CD4-positive, alpha-beta T cell treated with Interleukin-17A for 4 hours (primary cell): ENCODE data around the gene MAGIX.
"Not testable (repeated sequence)": the region's sequence is repeated elsewhere in the genome, so short reads cannot be mapped to it uniquely, and the experiment has no call there.

Source experiments
- DNase-seq: peaks from one replicate; pipeline ENCODE4 v3.0.0-alpha.2; 2020; ENCODE audit warnings: mixed read lengths

The MAGIX gene

DNA sequence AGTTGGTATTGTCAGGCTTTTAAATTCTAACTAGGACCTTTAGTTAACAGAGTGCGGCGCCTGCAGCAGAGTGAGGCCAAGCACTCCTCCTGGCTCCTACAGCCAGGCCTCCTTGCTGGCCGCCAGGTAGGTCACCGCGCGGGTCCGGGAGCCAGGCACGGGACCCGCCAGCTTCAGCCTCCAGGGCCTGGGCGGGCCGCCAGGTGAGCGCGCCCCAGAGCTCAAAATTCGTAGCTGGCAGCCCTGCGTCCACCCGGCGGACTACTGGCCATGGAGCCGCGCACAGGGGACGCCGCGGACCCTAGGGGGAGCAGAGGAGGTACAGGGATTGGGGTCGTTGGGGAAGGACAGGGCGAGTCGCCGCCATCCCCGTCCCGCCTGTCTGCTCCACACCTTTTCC, at the start of gene MAGIX:
TSS of gene MAGIX (plus strand) at position 139 of the 400 bp plus-strand sequence. CDS start at position 271, 132 bp downstream.
- DNase-seq, result no peak

DNA sequence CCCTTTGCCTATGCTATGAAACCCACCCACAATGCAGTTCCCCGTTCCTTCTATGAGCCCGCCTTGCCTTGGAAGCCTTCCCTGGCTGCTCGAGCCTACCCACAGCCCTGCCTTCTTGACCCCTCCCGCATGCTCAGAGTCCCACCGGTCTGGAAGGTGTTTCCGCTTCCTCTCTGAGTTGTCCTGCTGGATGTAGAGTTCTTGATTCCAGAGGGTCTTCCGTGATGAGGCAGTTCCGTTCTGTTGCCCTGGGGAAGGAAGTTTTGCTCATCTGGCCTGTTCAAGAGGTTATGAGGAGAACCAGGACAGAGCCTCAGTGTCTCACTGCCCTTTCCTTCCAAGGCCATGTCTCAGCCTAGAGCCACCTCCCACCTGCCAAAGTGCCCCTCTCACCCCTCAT, 46.5 kb upstream of the MAGIX start:
- no peak for DNase-seq

DNA sequence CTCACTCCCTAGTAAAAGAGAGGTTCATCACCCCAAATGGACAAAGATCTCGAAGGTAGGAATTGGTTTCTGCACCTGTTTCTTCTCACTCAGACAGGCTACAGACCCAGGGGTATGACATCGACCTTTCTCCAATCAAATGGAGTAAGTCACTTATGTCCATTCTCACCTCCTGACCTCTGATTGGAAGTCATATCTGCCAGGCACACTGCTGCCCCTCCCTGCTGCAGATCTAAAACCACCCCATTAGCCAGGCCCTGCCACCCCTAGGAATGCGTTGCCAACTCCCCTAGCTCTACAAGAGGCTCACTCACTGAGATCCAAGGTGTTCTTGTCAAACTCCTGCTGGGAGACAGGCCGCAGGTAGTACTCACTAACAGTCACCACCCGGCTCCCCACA, 45.8 kb upstream of the MAGIX start:
- DNase-seq, result no peak

DNA sequence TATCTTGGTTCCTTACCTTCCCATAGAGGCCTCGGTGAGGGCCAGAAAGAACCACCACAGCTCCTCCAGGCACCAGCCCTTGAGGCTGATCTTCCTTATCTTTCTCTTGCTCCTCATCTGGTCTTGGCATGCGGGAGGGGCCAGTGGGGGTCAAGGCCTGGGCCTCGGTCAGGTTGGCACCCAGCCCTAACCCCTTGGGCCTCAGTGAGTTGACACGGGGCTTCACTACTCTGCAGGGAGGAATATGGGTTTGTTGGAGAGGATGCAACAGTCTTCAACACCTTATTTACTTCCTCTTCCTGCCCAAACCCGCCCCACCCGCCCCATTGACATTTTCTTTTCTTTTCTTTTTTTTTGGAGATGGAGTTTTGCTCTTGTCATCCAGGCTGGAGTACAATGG, 45.0 kb upstream of the MAGIX start:
- no peak for DNase-seq

DNA sequence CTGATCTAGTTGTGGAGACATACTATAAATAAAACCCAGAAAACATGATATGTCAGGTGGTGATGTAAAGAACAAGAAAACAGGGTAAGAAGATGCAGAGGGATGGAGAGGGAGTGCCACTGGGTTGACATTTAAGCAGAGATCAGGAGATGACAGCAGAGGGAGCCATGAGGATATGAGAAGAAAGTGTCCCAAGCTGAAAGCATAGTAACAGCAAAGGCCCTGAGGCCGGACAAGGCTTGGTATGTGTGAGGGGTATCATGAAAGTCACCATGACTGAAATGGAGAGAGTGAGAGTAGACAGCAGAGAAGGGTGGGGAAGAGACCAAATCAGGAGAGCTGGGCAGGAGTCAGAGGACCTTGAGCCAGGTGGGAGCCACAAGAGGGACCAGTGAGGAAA, 42.5 kb upstream of the MAGIX start:
- DNase-seq, result no peak

DNA sequence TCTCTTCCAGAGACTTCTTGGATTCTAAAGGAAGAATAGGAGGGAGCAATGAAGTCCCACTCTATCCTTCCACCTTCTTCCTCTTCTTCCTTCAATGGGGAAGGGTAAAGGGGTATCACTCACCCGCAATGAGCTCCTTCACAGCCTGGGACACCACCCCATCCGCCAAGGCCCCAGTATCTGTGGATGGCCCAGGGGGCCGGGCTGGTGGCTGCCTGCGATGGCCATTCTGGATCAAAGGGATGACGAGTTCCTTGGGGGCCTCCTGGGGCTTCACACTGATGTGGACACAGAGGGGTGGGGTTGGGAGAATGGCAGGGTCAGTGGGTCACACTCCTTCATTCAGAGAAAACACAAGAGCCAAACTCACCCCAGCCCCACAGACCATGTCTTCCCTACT, 40.1 kb upstream of the MAGIX start:
- no peak for DNase-seq

DNA sequence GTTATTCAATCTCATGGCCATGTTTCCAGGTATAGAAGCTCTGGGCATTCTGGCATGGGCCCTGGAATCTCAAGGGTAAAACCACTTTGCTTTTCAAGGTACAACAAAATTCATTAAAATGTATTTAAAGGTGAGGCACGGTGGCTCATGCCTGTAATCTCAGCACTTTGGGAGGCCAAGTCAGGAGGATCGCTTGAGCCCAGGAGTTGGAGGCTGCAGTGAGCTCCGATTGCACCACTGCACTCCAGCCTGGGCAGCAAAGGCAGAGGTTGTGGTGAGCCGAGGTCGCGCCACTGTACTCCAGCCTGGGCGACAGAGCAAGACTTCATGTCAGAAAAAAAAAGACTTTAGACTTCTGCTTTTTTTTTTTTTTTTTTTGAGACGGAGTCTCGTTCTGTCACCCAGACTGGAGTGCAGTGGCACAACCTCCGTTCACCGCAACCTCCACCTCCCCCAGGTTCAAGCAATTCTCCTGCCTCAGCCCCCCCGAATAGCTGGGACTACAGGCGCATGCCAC, 34.8 kb upstream of the MAGIX start:
- DNase-seq, result not testable (repeated sequence)

DNA sequence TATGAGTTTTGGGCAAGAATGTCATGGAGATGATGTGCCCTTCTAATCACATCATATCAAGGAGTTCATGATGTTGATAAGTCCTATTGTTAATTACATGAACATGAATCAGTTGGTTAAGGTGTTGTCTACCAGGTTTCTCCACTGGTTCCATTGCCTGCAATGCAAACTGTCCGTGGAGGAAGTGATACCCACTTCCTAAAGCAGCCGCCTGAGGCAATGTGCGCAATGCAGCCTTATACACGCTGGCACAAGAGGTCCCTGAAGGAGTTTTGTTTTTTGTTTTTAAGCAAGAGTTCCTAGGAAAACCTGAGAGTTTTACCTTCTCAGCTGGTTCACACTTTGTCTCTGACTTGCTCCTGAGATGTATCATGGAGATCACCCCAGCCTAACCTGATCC, 33.1 kb upstream of the MAGIX start:
- DNase-seq, result no peak

DNA sequence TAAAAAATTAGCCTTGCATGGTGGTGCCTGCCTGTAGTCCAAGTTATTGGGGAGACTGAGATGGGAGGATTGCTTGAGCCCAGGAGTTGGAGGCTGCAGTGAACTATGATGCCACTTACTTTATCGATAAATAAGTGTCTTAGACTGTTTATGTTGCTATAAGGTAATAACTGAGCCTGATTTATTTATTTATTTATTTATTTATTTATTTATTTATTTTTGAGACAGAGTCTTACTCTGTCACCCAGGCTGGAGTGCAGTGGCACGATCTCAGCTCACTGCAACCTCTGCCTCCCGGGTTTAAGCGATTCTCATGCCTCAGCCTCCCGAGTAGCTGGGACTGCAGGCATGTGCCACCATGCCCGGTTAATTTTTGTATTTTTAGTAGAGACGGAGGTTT, 30.3 kb upstream of the MAGIX start:
- not testable (repeated sequence) for DNase-seq

DNA sequence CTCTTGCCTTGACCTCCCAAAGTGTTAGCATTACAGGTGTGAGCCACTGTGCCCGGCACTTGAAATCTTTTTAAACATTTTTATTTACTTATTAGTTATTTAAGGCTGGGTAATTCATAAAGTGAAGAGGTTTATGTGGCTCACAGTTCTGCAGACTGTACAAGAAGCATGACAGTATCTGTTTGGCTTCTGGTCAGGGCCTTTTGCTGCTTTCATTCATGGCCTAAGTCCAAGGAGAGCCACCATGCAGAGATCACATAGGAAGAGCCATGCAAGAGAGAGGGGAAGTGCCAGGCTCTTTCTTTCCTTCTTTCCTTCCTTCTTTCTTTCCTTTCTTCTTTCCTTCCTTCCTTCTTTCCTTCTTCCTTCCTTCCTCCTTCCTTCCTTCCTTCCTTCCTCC, 28.8 kb upstream of the MAGIX start:
- no peak for DNase-seq

DNA sequence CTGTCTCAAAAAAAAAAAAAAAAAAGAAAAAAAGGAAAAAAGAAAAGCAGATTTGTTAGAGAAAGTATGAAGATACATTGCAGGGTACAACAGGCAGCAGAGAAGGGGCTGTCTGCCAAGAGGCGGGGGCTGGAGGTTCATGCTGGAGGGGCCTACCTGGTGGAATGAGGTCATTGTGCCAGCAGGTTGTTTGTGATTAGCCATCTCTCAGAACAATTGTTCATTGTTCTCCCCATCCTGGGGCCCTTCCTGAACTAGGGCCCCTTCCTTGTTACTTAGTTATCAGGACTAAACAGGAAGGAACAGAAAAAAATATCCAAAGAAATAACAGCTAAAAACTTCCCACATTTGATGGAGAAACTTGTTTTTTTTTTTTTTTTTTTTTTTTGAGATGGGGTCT, 25.1 kb upstream of the MAGIX start:
- no peak for DNase-seq

DNA sequence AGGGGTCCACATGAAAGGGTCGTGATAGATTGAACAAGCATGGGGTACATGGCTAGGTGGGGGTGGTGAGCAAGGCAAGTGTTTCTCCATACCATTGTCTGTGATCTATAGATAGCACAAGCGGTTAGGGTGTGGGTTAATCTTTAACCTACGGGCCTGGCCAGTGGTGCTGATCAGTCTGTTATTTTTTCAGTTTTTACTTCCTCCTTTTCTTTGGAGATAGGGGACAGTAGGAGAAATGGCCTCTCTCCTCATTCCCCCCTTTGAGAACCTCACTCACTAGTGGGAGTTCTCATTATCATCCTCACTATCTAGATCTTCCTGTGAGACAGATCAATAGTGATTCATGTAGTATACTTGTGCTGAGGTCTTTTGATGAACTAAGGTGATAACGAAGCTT, 22.8 kb upstream of the MAGIX start:
- DNase-seq, result no peak

DNA sequence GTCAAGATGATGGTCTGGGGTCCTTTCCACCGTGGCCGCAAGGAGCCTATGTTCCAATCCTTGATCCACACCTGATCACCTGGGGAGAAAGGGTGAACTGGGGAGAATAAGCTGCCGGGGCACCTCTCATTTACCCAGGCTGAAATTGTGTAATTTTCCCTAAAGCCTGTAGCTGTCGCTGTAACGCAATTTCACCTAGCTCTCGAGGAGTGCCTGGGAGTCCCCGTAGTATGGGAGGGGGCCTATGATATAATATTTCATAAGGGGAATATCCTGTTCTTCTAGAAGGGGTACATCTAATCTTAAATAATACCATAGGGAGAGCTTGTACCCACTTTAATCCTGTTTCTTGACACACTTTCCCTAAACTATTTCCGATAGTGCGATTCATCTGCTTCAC, 20.3 kb upstream of the MAGIX start:
- DNase-seq, result not testable (repeated sequence)

DNA sequence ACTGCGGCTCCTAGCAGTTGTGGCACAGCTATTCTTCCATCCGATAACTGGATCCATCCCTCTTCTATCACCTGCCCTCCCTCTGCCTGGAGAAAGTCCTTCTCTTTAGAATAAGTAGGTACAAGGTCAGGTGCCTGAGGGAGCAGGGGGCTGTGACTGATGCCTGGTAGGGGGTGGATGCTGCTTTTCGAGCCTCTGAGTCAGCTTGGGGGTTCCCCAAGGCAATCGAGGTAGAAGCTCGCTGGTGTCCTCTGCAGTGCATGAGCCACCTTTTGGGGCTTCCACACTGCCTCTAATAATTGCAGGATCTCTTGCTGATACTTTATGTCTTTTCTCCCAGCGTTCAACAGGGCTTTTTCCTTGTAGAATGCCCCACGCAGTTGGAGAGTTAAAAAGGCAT, 19.4 kb upstream of the MAGIX start:
- DNase-seq, result not testable (repeated sequence)

DNA sequence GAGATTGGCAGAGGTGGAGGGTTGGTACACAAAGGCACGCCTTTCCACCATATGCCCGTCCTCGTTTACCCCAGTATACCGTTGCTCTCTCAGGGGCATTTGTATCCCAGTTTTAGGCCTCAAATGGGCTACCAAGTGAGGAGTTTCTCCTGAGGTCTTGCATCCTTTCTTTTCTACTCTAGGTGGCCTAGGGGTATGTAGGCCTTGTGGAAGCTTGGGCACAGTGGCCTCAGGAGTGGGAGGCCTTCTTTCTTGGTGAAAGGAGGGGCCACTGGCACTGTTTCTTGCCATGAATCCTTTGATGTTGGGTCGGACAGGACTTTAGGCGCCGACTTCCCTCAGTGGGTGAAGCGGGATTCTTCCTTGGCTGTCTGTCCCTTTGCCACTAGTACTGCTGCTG, 15.3 kb upstream of the MAGIX start:
- DNase-seq, result no peak

DNA sequence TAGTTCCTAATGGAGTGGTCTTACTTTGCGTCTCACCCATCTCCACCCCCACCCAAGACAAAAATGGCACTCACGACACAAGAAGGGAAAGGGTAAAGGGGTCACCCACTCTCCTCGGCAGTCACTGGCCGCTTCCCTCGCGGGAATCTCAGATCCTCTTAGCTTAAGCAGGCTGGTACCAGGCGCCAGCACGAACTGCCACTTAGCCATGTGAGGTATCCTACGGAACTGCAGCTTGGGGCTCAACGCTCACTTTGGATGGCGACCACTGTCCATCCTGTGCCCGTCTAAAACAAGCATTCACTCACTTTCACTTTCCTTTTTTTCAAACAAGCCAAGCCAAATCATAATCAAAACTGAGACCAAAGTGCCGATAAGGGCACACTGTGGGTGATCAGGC, 14.6 kb upstream of the MAGIX start:
- DNase-seq, result no peak

DNA sequence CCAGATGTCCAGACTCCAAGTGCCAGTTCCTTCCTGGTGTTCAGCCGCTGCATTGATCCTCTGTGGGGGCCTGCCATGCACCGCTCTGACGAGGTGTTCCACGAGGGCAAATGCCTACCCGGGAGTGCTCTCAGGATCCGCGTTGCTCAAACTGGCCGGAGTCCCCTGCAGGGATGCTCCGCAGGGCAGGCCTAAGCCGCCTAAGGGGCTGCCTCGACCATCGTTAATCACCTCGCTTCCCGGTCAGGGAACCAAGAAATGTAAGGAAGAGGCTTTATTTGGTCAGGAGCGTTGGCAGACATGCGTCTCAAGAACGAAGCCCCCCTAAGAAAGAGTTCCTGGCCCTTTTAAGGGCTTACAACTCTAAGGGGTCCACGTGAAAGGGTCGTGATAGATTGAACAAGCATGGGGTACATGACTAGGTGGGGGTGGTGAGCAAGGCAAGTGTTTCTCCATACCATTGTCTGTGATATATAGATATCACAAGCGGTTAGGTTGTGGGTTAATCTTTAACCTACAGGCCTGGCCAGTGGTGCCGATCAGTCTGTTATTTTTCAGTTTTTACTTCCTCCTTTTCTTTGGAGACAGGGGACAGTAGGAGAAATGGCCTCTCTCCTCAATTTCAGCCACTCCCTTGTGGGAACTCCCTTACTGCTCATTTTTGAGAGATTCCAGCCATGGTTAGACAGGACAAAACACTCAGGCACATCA, 14.0 kb upstream of the MAGIX start:
- DNase-seq, result not testable (repeated sequence)

DNA sequence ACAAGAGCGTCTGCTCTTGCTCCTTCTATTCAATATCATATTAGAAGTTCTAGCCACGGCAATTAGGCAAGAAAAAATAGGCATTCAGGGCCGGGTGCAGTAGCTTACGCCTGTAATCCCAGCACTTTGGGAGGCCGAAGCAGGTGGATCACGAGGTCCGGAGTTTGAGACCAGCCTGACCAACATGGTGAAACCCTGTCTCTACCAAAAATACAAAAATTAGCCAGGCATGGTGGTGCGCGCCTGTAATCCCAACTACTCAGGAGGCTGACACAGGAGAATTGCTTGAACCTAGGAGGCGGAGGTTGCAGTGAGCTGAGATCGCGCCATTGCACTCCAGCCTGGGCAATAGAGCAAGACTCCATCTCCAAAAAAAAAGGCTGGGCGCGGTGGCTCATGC, 13.3 kb upstream of the MAGIX start:
- DNase-seq, result not testable (repeated sequence)

DNA sequence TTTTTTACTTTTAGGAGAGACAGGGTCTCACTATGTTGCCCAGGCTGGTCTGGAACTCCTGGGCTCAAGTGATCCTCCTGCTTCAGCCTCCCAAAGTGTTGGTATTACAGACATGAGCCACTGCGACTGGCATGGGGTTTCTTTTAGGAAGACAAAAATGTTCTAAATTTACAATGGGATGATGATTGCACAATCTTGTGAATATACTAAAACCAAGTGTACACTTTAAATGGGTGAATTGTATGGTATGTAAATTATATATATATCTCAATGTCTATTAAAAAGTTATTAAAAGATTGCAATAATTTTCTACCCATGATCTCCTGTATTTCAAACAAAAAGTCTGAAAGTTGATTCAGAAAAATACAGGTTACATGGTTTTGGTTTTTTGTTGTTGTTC, 9.1 kb upstream of the MAGIX start:
- DNase-seq, result no peak

DNA sequence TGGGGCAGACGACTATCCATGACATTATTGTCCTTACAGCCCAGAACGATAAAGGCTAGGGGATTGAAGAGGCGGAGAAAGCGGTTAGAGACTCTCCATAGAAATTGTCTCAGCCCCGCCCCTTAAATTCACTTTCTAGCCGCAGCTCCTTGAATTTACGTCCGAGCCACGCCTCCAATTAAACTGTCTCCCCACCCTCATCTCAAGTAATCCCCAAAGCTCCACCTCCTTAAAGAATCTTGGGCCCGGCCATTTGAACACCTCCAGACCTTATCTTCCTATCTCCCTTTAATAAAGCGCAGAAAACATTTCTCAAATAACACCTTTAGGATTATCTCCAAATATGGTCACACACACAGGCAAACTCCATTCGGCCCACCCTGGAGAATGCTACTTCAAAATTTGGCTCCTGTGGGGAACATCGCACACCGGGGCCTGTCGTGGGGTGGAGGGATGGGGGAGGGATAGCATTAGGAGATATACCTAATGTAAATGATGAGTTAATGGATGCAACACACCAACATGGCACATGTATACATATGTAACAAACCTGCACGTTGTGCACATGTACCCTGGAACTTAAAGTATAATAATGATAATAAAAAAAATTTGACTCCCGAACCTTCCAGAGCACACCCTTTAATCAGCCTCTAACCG, 7.2 kb upstream of the MAGIX start:
- peak; percentile 63 for DNase-seq

DNA sequence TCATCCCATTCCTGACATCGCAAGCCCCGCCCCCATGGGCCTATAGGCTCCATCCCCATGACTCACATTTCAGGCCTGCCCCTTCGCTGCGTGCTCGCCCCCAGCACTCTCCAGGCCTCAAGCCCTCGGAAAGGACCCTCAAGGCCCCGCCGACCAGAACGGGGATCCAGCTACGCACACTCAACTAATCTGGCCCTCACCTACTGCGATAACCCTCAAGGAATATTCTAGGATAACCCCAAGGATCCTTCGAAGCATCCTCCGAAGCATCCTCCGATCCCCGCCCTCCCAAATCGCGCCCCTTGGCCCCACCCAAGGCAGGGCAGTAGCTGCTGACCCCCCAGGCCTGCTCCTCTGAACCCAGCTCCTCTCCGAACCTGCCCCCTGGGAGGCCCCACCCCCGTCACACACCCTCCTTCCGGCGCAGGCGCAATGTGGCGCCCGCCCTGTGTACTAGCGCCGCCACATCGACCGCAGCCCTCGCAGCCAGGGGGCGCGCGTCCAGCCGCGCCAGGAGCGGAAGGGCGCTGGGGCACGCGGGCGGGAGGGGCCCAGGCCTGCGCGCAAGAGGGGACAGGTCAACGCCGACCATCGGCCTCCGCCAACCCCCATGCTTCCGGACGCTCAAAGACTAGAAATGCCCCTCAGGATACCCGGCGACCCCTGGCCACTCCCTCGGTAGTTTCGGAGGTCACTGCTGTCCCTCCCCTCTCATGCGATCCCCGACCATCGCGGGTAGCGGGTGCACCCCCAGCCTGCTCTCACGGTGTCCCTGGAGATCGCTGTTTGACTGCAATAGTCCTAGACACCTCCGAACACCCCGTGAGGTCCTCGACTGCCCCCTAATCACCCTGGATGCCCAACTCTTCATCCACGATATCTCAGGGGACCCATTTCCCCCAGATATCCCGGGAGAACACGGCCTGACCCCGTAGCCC, 6.4 kb upstream of the MAGIX start:
- DNase-seq, result peak; percentile 89

DNA sequence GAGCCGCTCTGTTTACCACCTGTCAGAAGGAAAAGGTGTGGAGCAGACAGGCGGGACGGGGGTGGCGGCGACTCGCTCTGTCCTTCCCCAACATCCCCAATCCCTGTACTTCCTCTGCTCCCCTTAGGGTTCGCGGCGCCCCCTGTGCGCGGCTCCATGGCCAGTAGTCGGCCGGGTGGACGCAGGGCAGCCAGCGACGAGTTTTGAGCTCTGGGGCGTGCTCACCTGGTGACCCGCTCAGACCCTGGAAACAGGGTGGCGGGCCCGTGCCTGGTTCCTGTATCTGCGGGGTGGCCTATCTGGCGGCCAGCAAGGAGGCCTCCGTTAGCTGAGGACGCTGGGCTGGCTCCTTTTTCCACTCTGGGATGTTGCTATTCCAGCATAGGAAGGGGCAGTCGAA, 5.4 kb upstream of the MAGIX start:
- no peak for DNase-seq

DNA sequence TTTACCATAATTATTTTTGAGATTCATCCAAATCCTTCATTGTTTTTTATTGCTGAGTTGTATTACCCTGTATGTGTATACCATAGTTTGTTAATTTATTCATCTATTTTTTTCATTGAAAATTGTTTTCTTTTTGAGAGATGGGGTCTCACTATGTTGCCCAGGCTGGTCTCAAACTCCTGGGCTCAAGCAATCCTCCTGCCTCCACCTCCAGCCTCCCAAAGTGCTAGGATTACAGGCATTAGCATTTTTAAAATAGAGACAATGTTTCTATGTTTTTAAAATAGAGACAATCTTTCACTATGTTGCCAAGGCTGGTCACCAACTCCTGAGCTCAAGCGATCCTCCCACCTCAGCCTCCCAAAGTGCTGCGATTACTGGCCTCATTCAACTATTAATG, 1.6 kb upstream of the MAGIX start:
- DNase-seq, result no peak
